Heart left ventricle (tissue), 16 donors: ENCODE data around the gene DLL1. TPM values are rescaled to one million over a fixed set of nuclear protein-coding genes. Genes with fewer than 3 reads are reported as not detected.
A peak's percentile ranks its signal among the peaks of the same experiment; 100 is the strongest.

Experiments used
- ATAC-seq, 4 donors: fragments of 200-7000 bp; cut with Tn5 transposase; one replicate each; pipeline ENCODE4 v1.9.1; 2020 to 2022; ENCODE audit warnings: moderate library complexity in 4 of 4, mild to moderate bottlenecking in 3 of 4, moderate number of reproducible peaks in 1 of 4
- DNase-seq, 5 donors: peaks; one replicate each; pipeline ENCODE4 v3.0.0-alpha.2; 2020
- H3K27ac ChIP-seq, 12 donors: fragments of 200-600 bp; sonication (generic) in 4 of 12; one replicate each; pipeline versions ENCODE4 v1.5.0 to v1.8.0; 2016 to 2022; ENCODE audit warnings: mild to moderate bottlenecking in 2 of 12
- H3K27me3 ChIP-seq, 9 donors: fragments of 200-600 bp; sonication (generic) in 2 of 9; one replicate each; pipeline versions ENCODE4 v1.5.1 to v1.8.0; 2016 to 2022; ENCODE audit warnings: mild to moderate bottlenecking in 3 of 9
- H3K36me3 ChIP-seq, 9 donors: fragments of 200-600 bp; sonication (generic) in 2 of 9; one replicate each; pipeline versions ENCODE4 v1.5.0 to v1.8.0; 2018 to 2022; ENCODE audit warnings: mild to moderate bottlenecking in 2 of 9
- H3K4me1 ChIP-seq, 12 donors: fragments of 200-600 bp; sonication (generic) in 4 of 12; one replicate each; pipeline versions ENCODE4 v1.5.0 to v1.8.0; 2016 to 2022; ENCODE audit warnings: mild to moderate bottlenecking in 3 of 12
- H3K4me3 ChIP-seq, 12 donors: fragments of 200-600 bp; sonication (generic) in 4 of 12; one replicate each; pipeline versions ENCODE4 v1.5.0 to v1.8.0; 2017 to 2022; ENCODE audit warnings: mild to moderate bottlenecking in 9 of 12, moderate library complexity in 4 of 12
- H3K9me3 ChIP-seq, 12 donors: fragments of 200-600 bp; sonication (generic) in 4 of 12; one replicate each; pipeline versions ENCODE4 v1.5.0 to v1.8.0; 2016 to 2022; ENCODE audit warnings: mild to moderate bottlenecking in 1 of 12
- CTCF ChIP-seq, 12 donors: fragments of 200-600 bp; sonication (generic) in 4 of 12; IDR thresholded peaks; one replicate each; pipeline versions ENCODE4 v1.5.0 to v1.8.0; 2018 to 2022; ENCODE audit warnings: antibody characterized with exemption in 12 of 12, mild to moderate bottlenecking in 5 of 12
- POLR2A ChIP-seq, 2 donors: fragments of 450-650 bp; IDR thresholded peaks; one replicate each; pipeline ENCODE4 v1.6.1; 2017; ENCODE audit warnings: antibody characterized with exemption in 2 of 2, mild to moderate bottlenecking in 2 of 2, moderate library complexity in 2 of 2
- WGBS, 4 donors: extraction: QIAGEN DNeasy Blood & Tissue Kit in 2 of 4; methylation state at CpG; one replicate each; pipeline versions ENCODE4 v1.1.5 to v1.1.7; 2013 to 2018; 5-methylcytosine and 5-hydroxymethylcytosine counted together
- intact Hi-C, 10 donors: fragments of 100-400 bp; cut with DNase I; formaldehyde crosslinking; loops; one replicate each; pipeline versions ENCODE4 v1.11.1 to v1.14.2; 2022
- polyA plus RNA-seq, 2 donors: library from polyadenylated mRNA; stranded (reverse); fragments of 200-250 nt; gene quantifications; one replicate each; pipeline ENCODE4 v1.2.3, GENCODE V29; 2013
- total RNA-seq, 9 donors: library from RNA; depleted of rRNA in 2 of 9; stranded (reverse); fragments of >200 nt in 2 of 9; fragmentation: NEBNext Ultra II Directional in 3 of 9; extraction: Animal tissue kit (Norgen Biotek cat#: 25700) in 3 of 9; gene quantifications; one replicate each; pipeline versions ENCODE4 v1.1.0 to v1.2.4, GENCODE V29; 2016 to 2023
- donor health status: ischemic (EF 13 %, LVEDD 7.1; RV severe dilation, severe dysfunction).
- donor health status: healthy with polysubstance abuse.
- donor health status: DM: no; HTN: yes; CAD: no.
- donor health status: DM: no; HTN: no; CAD: no.
- donor health status: ischemic (EF 25% LVEDD 6.9; RV normal size, moderate dysfunction).
- donor health status: ischemic (EF 25% LVEDD 5.7; RV mildly dilated, moderate dysfunction).
- donor health status: healthy.
- donor health status: DM: yes; HTN: yes; CAD: no.
- donor health status: ischemic (EF 35%, LVEDD 5.7; RV mildly dilated, moderate dysfunction).
- donor health status: nonischemic (EF 11% LVEDD 7.7; RV severe dilation, severe dysfunction).
- donor health status: DM: yes; HTN: yes; CAD: no.
- donor health status: PGD.
- donor health status: ischemic (EF 29% LVEDD 5.4; RV normal size, mild dysfunction).
- donor health status: nonischemic (EF 23%, LVEDD 6.1; RV moderate dilation, normal function).

Gene DLL1
- total and polyA plus RNA-seq, 11 donors = 2.6 to 10.7 (median 8.0) TPM

- Histone ChIP-seq H3K4me1 (peaks cover 0 to 29% (median 16%) of the 10 kb centered on the region in 12 donors), H3K27me3 (no peaks in the 10 kb centered on the region), H3K27ac (no peak overlapping the region), H3K36me3 (no peaks in the 10 kb centered on the region), H3K9me3 (no peaks in the 10 kb centered on the region), H3K4me3 (no peak overlapping the region)
- ATAC-seq (no peak), DNase-seq (peak in 2 of 5 donors; percentile 9 to 14)
- WGBS, 4 donors = 86 to 94% (median 89%) methylated on average over 17 of the region's 17 CpGs
- no peak for TF ChIP-seq POLR2A (IDR thresholded peaks at IDR 0.05)
- no peak for TF ChIP-seq CTCF (IDR thresholded peaks at IDR 0.05)
- intact Hi-C loops = loop anchor here in 4 of 10 donors (5.0 to 10.0 kb wide), 4 partner anchors 93 to 128 kb away; no protein-coding TSS in a partner anchor
Observed at GRCh38 chr6:170269846-170270541, 20.9 kb downstream of the DLL1 start.

GRCh38 chr6:170269151-170269845 is 21.6 kb downstream of the DLL1 start:
- Histone ChIP-seq H3K4me3 (no peak overlapping the region), H3K27me3 (no peaks in the 10 kb centered on the region), H3K9me3 (no peaks in the 10 kb centered on the region), H3K4me1 (peaks cover 0 to 22% (median 13%) of the 10 kb centered on the region in 12 donors), H3K36me3 (no peaks in the 10 kb centered on the region), H3K27ac (no peak overlapping the region)
- peak in 3 of 5 donors; percentile 16 to 40 (median 23) for DNase-seq
- 86 to 92% (median 87%) methylated on average over 20 to 22 of the region's 22 CpGs for WGBS, 4 donors
- TF ChIP-seq POLR2A (IDR thresholded peaks at IDR 0.05) (no peak), CTCF (IDR thresholded peaks at IDR 0.05) (no peak)
- intact Hi-C loops = loop anchor here in 1 of 10 donors (5.0 kb wide), 1 partner anchor 127 kb away; no protein-coding TSS in a partner anchor
- ATAC-seq = peak in 1 of 4 donors; percentile 4

- intact Hi-C loops = loop anchor here in 1 of 10 donors (5.0 kb wide), 1 partner anchor 126 kb away; no protein-coding TSS in a partner anchor
- no peaks in the 10 kb centered on the region for H3K27me3 ChIP-seq
- H3K4me1 ChIP-seq = peaks cover 0 to 19% (median 11%) of the 10 kb centered on the region in 12 donors
Observed at GRCh38 chr6:170268216-170269129, 22.4 kb downstream of the DLL1 start.

More at GRCh38 chr6:170268216-170269129, 22.4 kb downstream of the DLL1 start:
- no peak overlapping the region for H3K27ac ChIP-seq
- ATAC-seq (no peak), DNase-seq (peak in 3 of 5 donors; percentile 9 to 34 (median 21))
- TF ChIP-seq CTCF (IDR thresholded peaks at IDR 0.05) = no peak
- no peak for TF ChIP-seq POLR2A (IDR thresholded peaks at IDR 0.05)
- no peak overlapping the region for H3K4me3 ChIP-seq
- 89 to 93% (median 91%) methylated on average over 22 of the region's 22 CpGs for WGBS, 4 donors
- no peaks in the 10 kb centered on the region for H3K9me3 ChIP-seq
- H3K36me3 ChIP-seq = no peaks in the 10 kb centered on the region
